ENCODE data around the gene S100PBP. TPM values are rescaled to one million over a fixed set of nuclear protein-coding genes. Genes with fewer than 3 reads are reported as not detected.

S100PBP gene
- total RNA-seq, 1 donor from 2014 or later = 26.6 TPM

DNA sequence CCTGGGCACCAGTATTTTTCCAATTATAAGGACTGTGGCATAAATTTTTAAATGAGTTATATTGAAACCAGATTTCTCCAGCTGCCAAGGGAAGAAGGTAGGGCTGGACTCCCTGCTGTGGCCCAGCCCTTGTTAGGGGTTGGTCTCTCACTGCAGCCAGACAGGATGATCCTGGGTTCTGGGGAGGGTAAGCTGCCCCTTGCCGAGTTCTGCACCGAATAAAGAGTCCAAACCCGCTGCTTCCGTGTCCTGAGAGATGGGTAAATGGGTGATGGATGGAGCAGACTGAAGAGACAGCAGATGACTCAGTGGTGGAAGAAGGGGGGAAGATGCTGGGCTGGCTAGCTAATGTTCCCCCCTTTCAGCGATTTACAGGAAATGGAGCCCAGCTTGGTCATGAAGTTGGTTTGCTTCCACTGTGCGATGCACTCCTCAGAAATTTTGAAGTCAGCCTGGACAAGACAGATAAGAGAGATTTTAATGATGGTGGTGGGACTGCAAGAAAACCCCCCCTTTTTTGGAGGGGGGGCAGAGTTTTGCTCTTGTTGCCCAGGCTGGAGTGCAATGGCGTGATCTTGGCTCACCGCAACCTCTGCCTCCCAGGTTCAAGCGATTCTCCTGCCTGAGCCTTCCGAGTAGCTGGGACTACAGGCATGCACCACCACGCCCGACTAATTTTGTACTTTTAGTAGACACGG lies 41.7 kb upstream of the S100PBP start:
- TF ChIP-seq, protein P1, sequence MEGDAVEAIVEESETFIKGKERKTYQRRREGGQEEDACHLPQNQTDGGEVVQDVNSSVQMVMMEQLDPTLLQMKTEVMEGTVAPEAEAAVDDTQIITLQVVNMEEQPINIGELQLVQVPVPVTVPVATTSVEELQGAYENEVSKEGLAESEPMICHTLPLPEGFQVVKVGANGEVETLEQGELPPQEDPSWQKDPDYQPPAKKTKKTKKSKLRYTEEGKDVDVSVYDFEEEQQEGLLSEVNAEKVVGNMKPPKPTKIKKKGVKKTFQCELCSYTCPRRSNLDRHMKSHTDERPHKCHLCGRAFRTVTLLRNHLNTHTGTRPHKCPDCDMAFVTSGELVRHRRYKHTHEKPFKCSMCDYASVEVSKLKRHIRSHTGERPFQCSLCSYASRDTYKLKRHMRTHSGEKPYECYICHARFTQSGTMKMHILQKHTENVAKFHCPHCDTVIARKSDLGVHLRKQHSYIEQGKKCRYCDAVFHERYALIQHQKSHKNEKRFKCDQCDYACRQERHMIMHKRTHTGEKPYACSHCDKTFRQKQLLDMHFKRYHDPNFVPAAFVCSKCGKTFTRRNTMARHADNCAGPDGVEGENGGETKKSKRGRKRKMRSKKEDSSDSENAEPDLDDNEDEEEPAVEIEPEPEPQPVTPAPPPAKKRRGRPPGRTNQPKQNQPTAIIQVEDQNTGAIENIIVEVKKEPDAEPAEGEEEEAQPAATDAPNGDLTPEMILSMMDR (conservative IDR thresholded peaks at IDR 0.05; ENCODE audit: low read depth, low read length) = no peak
- DNase-seq (ENCODE audit: low read depth) = no peak
- H3K4me3 ChIP-seq (ENCODE audit: low read depth, low read length) = no peak overlapping the region

DNA sequence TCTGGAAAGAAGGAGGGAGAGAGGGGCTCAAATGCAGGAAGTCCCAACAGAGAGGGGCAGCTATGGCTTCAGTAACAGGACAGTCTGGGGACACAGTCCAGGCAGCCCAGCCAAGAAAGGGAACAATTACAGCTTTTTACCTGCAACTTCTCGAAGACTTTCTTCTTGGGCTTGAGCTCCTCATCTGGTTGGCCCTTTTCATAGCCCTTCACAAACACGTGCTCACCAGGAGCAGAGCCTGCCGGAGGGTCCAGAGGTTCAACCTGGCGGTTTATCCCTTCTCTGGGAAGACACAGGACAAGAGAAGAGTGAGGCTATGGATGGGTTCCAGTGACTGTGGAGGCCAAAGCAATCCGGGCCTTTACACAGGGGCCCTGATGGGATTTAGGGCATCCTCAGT lies 38.2 kb upstream of the S100PBP start:
- H3K4me3 ChIP-seq (ENCODE audit: low read depth, low read length) = no peak overlapping the region
- no peak for DNase-seq (ENCODE audit: low read depth)
- TF ChIP-seq, protein P1 (conservative IDR thresholded peaks at IDR 0.05; ENCODE audit: low read depth, low read length) = no peak

DNA sequence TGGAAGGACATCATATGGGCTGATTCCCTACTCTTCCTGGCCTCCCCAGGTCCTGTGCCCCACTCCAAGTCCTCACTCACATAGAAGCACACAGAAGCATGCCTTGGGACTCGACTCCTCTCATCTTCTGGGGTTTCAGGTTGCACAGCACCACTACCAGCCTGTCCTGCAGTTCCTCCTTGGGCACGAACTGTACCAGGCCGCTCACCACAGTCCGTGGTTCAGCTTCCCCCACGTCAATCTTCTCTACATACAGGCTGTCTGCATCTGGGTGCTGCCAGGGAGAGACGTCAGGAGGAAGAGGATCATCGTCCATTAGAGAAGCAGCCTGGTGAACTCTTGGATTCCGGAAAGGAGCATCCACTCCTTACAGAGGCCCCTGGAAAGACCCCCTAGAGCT lies 37.4 kb upstream of the S100PBP start:
- TF ChIP-seq, protein P1 (conservative IDR thresholded peaks at IDR 0.05; ENCODE audit: low read depth, low read length) = no peak
- no peak for DNase-seq (ENCODE audit: low read depth)
- H3K4me3 ChIP-seq (ENCODE audit: low read depth, low read length) = no peak overlapping the region

DNA sequence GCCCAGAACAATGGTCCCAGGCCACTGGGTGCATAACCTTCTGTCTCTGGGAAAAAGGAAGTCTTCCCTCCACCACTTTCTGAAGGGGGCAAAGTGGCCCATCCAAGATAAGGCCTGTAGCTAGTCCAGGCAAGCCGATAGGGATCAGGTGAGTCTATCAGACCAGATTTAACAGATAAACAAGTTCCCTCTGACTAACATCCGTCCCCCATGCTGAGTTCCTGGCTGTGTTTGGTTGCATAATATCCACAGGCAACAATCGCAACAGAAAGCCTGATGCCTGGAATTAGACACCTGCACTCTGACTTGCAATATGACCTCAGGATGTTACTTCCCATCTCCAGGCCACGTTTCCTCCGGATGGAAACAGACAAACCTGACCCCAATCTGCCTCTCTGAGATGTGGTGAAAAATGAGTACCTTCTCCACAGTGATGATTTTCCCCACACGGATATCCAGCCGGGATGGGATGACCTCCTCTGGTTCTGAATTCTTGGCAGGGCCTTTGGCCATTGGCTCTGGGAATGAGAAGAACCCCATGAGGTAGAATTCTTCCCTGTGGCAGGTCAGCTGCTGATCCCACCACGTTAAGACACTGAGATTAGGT lies 36.7 kb upstream of the S100PBP start:
- no peak for DNase-seq (ENCODE audit: low read depth)
- no peak overlapping the region for H3K4me3 ChIP-seq (ENCODE audit: low read depth, low read length)
- TF ChIP-seq, protein P1 (conservative IDR thresholded peaks at IDR 0.05; ENCODE audit: low read depth, low read length) = no peak

DNA sequence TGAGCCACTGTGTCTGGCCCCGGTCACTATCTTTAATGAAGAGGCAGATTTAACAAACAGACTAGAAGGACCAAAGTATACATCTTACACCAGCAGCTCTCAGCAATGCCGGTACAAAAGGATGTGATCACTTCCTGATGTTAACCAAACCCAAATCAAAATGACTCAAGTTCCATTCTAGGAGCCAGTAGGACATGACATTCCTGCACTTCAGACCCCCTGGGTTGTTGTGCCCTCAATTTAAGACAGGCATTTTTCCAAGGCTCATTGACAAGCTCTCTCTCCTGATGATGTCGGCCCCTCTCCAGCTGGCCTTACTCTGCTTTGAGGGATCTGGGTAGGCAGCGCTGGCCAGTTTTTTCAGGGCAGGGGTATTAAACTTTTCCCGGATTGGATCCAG lies 35.4 kb upstream of the S100PBP start:
- H3K4me3 ChIP-seq (ENCODE audit: low read depth, low read length) = no peak overlapping the region
- no peak for DNase-seq (ENCODE audit: low read depth)
- TF ChIP-seq, protein P1 (conservative IDR thresholded peaks at IDR 0.05; ENCODE audit: low read depth, low read length) = no peak

DNA sequence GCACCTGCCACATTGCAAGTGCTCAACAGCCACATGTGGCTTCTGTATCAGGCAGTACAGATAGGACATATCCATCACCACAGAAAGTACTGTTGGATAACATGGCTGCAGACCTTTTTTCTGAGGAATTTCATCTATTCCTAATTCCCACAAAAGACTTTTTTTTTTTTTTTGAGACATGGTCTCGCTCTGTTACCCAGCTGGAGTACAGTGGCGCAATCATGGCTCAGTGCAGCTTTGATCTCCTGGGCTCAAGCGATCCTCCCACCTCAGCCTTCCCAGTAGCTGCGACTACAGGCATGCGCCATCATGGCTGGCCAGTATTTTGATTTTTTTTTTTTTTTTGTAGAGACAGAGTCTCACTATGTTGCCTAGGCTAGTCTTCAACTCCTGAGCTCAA lies 33.6 kb upstream of the S100PBP start:
- TF ChIP-seq, protein P1 (conservative IDR thresholded peaks at IDR 0.05; ENCODE audit: low read depth, low read length) = no peak
- no peak for DNase-seq (ENCODE audit: low read depth)
- no peak overlapping the region for H3K4me3 ChIP-seq (ENCODE audit: low read depth, low read length)

DNA sequence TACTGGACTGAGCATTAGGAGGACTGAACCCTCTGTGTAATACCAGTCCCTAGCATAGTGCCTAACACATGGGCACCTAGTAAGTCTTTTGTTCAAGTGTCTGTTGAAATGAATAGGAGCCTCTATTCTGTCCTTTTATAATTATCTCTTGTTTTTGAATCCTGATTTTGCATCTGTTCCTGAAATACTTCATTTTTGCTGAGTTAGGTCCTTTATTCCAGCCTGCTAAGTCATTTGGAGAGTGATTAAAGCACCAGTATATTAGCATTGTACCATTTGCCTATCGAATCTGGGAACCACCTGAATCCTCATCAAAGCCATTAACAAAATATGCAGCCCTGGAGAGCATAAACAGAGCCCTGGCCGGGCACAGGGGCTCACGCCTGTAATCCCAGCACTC lies 32.6 kb upstream of the S100PBP start:
- H3K4me3 ChIP-seq (ENCODE audit: low read depth, low read length) = no peak overlapping the region
- no peak for DNase-seq (ENCODE audit: low read depth)
- TF ChIP-seq, protein P1 (conservative IDR thresholded peaks at IDR 0.05; ENCODE audit: low read depth, low read length) = no peak

All from epithelial cell of proximal tubule (primary cell).